B cell (primary cell): ENCODE results near the gene FMN1. TPM values are rescaled to one million over a fixed set of nuclear protein-coding genes. Genes with fewer than 3 reads are reported as not detected.

Experiments
- ATAC-seq: fragments of 200-7000 bp; cut with Tn5 transposase; one replicate; pipeline ENCODE4 v1.10.0; 2021; ENCODE audit warnings: low read depth, mild to moderate bottlenecking, moderate number of reproducible peaks, moderate library complexity
- CTCF ChIA-PET: fragments of 350-600 bp; sonication (Branson Sonifier 250); formaldehyde crosslinking; loops from one replicate; lab custom pipeline; 2021; ENCODE audit warnings: antibody characterized with exemption, inconsistent platforms; lab: Charles Lee
- POLR2A ChIA-PET: fragments of 350-600 bp; sonication (Branson Sonifier 250); formaldehyde crosslinking; loops from one replicate; lab custom pipeline; 2021; ENCODE audit warnings: antibody characterized with exemption; lab: Charles Lee
- DNase-seq: peaks from one replicate; pipeline ENCODE4 v3.0.0; 2013
- H2AFZ ChIP-seq: 2 replicates; pipeline ENCODE4 v1.6.1; 2012; ENCODE audit warnings: mild to moderate bottlenecking, low read depth, low read length; ENCODE audit not compliant: insufficient read depth, poor library complexity, severe bottlenecking
- H3K27ac ChIP-seq, 2 donors: 1 replicate in 1 of 2; 2 replicates in 1 of 2; pipeline ENCODE4 v1.5.1; 2012 to 2013; ENCODE audit warnings: low read length in 2 of 2, mild to moderate bottlenecking in 2 of 2, moderate library complexity in 1 of 2
- H3K27me3 ChIP-seq, 4 experiments: fragments of 200-600 bp in 1 of 4; sonication (generic) in 1 of 4; replicated peaks in 1 of 4; 1 replicate in 2 of 4; 2 replicates in 2 of 4; pipeline versions ENCODE4 v1.6.1 to v1.7.0; 2013 to 2016; ENCODE audit warnings: low read length in 3 of 4, mild to moderate bottlenecking in 2 of 4, mixed read lengths in 1 of 4, moderate library complexity in 1 of 4; ENCODE audit not compliant: insufficient read depth in 4 of 4, control insufficient read depth in 3 of 4; ENCODE audit errors: control extremely low read depth in 1 of 4
- H3K36me3 ChIP-seq, 2 experiments: replicated peaks in 1 of 2; 1 replicate in 1 of 2; 2 replicates in 1 of 2; pipeline versions ENCODE4 v1.6.1 to v1.7.1; 2013; ENCODE audit warnings: low read length in 1 of 2; ENCODE audit not compliant: insufficient read depth in 2 of 2, control insufficient read depth in 1 of 2; ENCODE audit errors: control extremely low read depth in 1 of 2, extremely low read depth in 1 of 2
- H3K4me1 ChIP-seq, 2 donors: fragments of 200-600 bp in 1 of 2; sonication (generic) in 1 of 2; 1 replicate in 1 of 2; 2 replicates in 1 of 2; pipeline versions ENCODE4 v1.5.1 to v1.6.1; 2013 to 2017; ENCODE audit warnings: low read length in 2 of 2; ENCODE audit not compliant: control insufficient read depth in 2 of 2, insufficient read depth in 2 of 2
- H3K4me2 ChIP-seq: replicated peaks from 2 replicates; pipeline ENCODE3; 2012; ENCODE audit warnings: mild to moderate bottlenecking, low read depth, low read length; ENCODE audit not compliant: poor library complexity, severe bottlenecking
- H3K4me3 ChIP-seq, 5 experiments: fragments of 200-600 bp in 1 of 5; sonication (generic) in 1 of 5; 1 replicate in 3 of 5; 2 replicates in 2 of 5; pipeline versions ENCODE4 v1.5.1 to v1.7.0; 2011 to 2016; ENCODE audit warnings: low read length in 4 of 5, mild to moderate bottlenecking in 4 of 5, low read depth in 2 of 5, control low read depth in 1 of 5, moderate library complexity in 1 of 5; ENCODE audit not compliant: insufficient read depth in 1 of 5; ENCODE audit errors: control extremely low read depth in 1 of 5, extremely low read depth in 1 of 5
- H3K79me2 ChIP-seq: fragments of 200-600 bp; sonication (generic); one replicate; pipeline ENCODE4 v1.6.0; 2016; ENCODE audit warnings: low read length; ENCODE audit not compliant: control insufficient read depth, insufficient read depth
- H3K9ac ChIP-seq: fragments of 200-600 bp; sonication (generic); 2 replicates; pipeline ENCODE4 v1.6.1; 2017; ENCODE audit warnings: mild to moderate bottlenecking, low read length, moderate library complexity
- H3K9me3 ChIP-seq, 3 donors: one replicate each; pipeline versions ENCODE4 v1.6.1 to v1.7.1; 2013; ENCODE audit warnings: low read length in 2 of 3; ENCODE audit not compliant: control insufficient read depth in 2 of 3, insufficient read depth in 1 of 3; ENCODE audit errors: control extremely low read depth in 1 of 3
- H4K20me1 ChIP-seq: 2 replicates; pipeline ENCODE4 v1.6.0; 2012; ENCODE audit warnings: mild to moderate bottlenecking, low read length; ENCODE audit not compliant: insufficient read depth, control insufficient read depth, poor library complexity, severe bottlenecking
- H3K27ac Mint-ChIP-seq: one replicate; pipeline ENCODE4 v1.8.0; 2021; ENCODE audit warnings: mixed read lengths
- H3K27me3 Mint-ChIP-seq: one replicate; pipeline ENCODE4 v1.8.0; 2021; ENCODE audit warnings: mixed read lengths
- H3K4me1 Mint-ChIP-seq: one replicate; pipeline ENCODE4 v1.8.0; 2021; ENCODE audit warnings: mixed read lengths
- H3K4me3 Mint-ChIP-seq: one replicate; pipeline ENCODE4 v1.8.0; 2021; ENCODE audit warnings: mixed read lengths
- H3K9me3 Mint-ChIP-seq: one replicate; pipeline ENCODE4 v1.8.0; 2022; ENCODE audit warnings: mixed read lengths; ENCODE audit not compliant: insufficient read depth
- CTCF ChIP-seq: fragments of 200-600 bp; IDR thresholded peaks from one replicate; pipeline ENCODE4 v1.8.0; 2022; ENCODE audit warnings: antibody characterized with exemption, mild to moderate bottlenecking
- EZH2 ChIP-seq: IDR thresholded peaks from 2 replicates; pipeline ENCODE4 v1.6.1; 2012; ENCODE audit warnings: borderline replicate concordance, low read depth, mild to moderate bottlenecking, moderate library complexity, low read length; ENCODE audit not compliant: insufficient read depth, poor library complexity, severe bottlenecking
- WGBS: methylation state at CpG from one replicate; pipeline ENCODE4 v1.1.5; 2013; ENCODE audit warnings: missing lambda C conversion rate; ENCODE audit not compliant: insufficient coverage; 5-methylcytosine and 5-hydroxymethylcytosine counted together
- intact Hi-C: fragments of 100-400 bp; cut with micrococcal nuclease; formaldehyde crosslinking; loops from one replicate; pipeline ENCODE4 v1.10.0; 2022
- polyA plus RNA-seq: library from polyadenylated mRNA; depleted of rRNA; stranded (reverse); fragments of >200 nt; gene quantifications from 2 replicates; pipeline ENCODE4 v1.2.3, GENCODE V29; 2012
- total RNA-seq, 2 donors: library from RNA; stranded (reverse); fragments of 120-200 nt in 1 of 2; gene quantifications; 1 replicate in 1 of 2; 2 replicates in 1 of 2; pipeline versions ENCODE4 v1.2.3 to v1.2.4, GENCODE V29; 2013 to 2022

FMN1 gene
- total and polyA plus RNA-seq, 2 donors (not counting 1 experiment from before 2014, with no cell fraction given): 0.21 to 0.96 TPM

GRCh38 chr15:33243393-33243792 is 48.9 kb upstream of the FMN1 start:
- no CpG with 5 or more reads among the region's 2 CpGs for WGBS
- Mint-ChIP-seq H3K4me1 (no peaks in the 10 kb centered on the region), H3K9me3 (no peaks in the 10 kb centered on the region), H3K4me3 (no peak overlapping the region), H3K27me3 (peaks cover 4% of the 10 kb centered on the region), H3K27ac (no peak overlapping the region)
- Histone ChIP-seq H3K4me1 (no peaks in the 10 kb centered on the region), H3K27ac (no peak overlapping the region), H4K20me1 (no peaks in the 10 kb centered on the region), H3K27me3 (peaks cover 0 to 2% (median 0%) of the 10 kb centered on the region in 4 experiments), H2AFZ (no peak overlapping the region), H3K36me3 (no peaks in the 10 kb centered on the region), H3K79me2 (no peaks in the 10 kb centered on the region), H3K9ac (no peak overlapping the region), H3K9me3 (no peaks in the 10 kb centered on the region), H3K4me3 (no peak overlapping the region), H3K4me2 (no peak overlapping the region)
- intact Hi-C loops: no loop called here
- ATAC-seq (no peak), DNase-seq (no peak)
- ChIA-PET POLR2A (no interaction called here), CTCF (no interaction called here)
- TF ChIP-seq EZH2 (no peak), CTCF (no peak)

GRCh38 chr15:33242669-33243191 is 48.2 kb upstream of the FMN1 start:
- no peaks in the 10 kb centered on the region for H3K9me3 ChIP-seq
- no peaks in the 10 kb centered on the region for H3K79me2 ChIP-seq
- no peaks in the 10 kb centered on the region for H3K36me3 ChIP-seq
- no peaks in the 10 kb centered on the region for H4K20me1 ChIP-seq
- H3K4me1 Mint-ChIP-seq: no peaks in the 10 kb centered on the region
- no peak overlapping the region for H3K27ac ChIP-seq
- H3K27me3 ChIP-seq: peaks cover 0 to 2% (median 0%) of the 10 kb centered on the region in 4 experiments
- H3K9ac ChIP-seq: no peak overlapping the region
- TF ChIP-seq CTCF: peak; percentile 34
- TF ChIP-seq EZH2: no peak
- ChIA-PET CTCF (no interaction called here), POLR2A (no interaction called here)
- H2AFZ ChIP-seq: peak overlapping the region; percentile 25
- no peak overlapping the region for H3K4me3 ChIP-seq
- 100% methylated on average over 3 of the region's 5 CpGs for WGBS
- ATAC-seq: no peak
- H3K27me3 Mint-ChIP-seq: peaks cover 4% of the 10 kb centered on the region
- DNase-seq: no peak
- no peak overlapping the region for H3K4me3 Mint-ChIP-seq
- H3K9me3 Mint-ChIP-seq: no peaks in the 10 kb centered on the region
- H3K4me2 ChIP-seq: no peak overlapping the region
- H3K4me1 ChIP-seq: no peaks in the 10 kb centered on the region
- intact Hi-C loops: no loop called here
- no peak overlapping the region for H3K27ac Mint-ChIP-seq
